ENCODE data around the gene CHAMP1. TPM values are rescaled to one million over a fixed set of nuclear protein-coding genes. Genes with fewer than 3 reads are reported as not detected.
"Not testable (repeated sequence)": the region's sequence is repeated elsewhere in the genome, so short reads cannot be mapped to it uniquely, and the experiment has no call there.

CHAMP1 gene
- total RNA-seq, 1 donor from 2014 or later, result 23.2 TPM

- H3K27ac Mint-ChIP-seq (ENCODE audit: unreplicated experiment), result no peak overlapping the region
- no peak overlapping the region for H3K4me3 Mint-ChIP-seq (ENCODE audit: unreplicated experiment)
- H3K27me3 Mint-ChIP-seq (ENCODE audit: unreplicated experiment), result peaks cover 5% of the 10 kb centered on the region
- H3K9me3 Mint-ChIP-seq (ENCODE audit: unreplicated experiment), result no peaks in the 10 kb centered on the region
- DNase-seq (ENCODE audit: extremely low spot score, unreplicated experiment), result no peak
- H3K4me1 Mint-ChIP-seq (ENCODE audit: unreplicated experiment), result peaks cover 8% of the 10 kb centered on the region
- no peak for TF ChIP-seq CTCF (IDR thresholded peaks at IDR 0.05)
- no peaks in the 10 kb centered on the region for H3K36me3 Mint-ChIP-seq (ENCODE audit: unreplicated experiment)
Observed at GRCh38 chr13:114341003-114341777, 26.9 kb downstream of the CHAMP1 start.

GRCh38 chr13:114347256-114347655 is 33.0 kb downstream of the CHAMP1 start:
- not testable (repeated sequence) for H3K9me3 Mint-ChIP-seq (ENCODE audit: unreplicated experiment); H3K4me3 Mint-ChIP-seq (ENCODE audit: unreplicated experiment); H3K27ac Mint-ChIP-seq (ENCODE audit: unreplicated experiment); H3K36me3 Mint-ChIP-seq (ENCODE audit: unreplicated experiment); H3K4me1 Mint-ChIP-seq (ENCODE audit: unreplicated experiment); DNase-seq (ENCODE audit: extremely low spot score, unreplicated experiment)
- peaks cover 40% of the 10 kb centered on the region for H3K27me3 Mint-ChIP-seq (ENCODE audit: unreplicated experiment)

- peak; percentile 89 for DNase-seq (ENCODE audit: extremely low spot score, unreplicated experiment)
- H3K9me3 Mint-ChIP-seq (ENCODE audit: unreplicated experiment), result not testable (repeated sequence)
Observed at GRCh38 chr13:114352763-114353162, 38.5 kb downstream of the CHAMP1 start.

GRCh38 chr13:114353382-114353781 is 39.1 kb downstream of the CHAMP1 start:
- H3K4me1 Mint-ChIP-seq (ENCODE audit: unreplicated experiment); H3K9me3 Mint-ChIP-seq (ENCODE audit: unreplicated experiment); H3K36me3 Mint-ChIP-seq (ENCODE audit: unreplicated experiment); H3K27ac Mint-ChIP-seq (ENCODE audit: unreplicated experiment); H3K4me3 Mint-ChIP-seq (ENCODE audit: unreplicated experiment); DNase-seq (ENCODE audit: extremely low spot score, unreplicated experiment): not testable (repeated sequence)
- H3K27me3 Mint-ChIP-seq (ENCODE audit: unreplicated experiment), result peaks cover 24% of the 10 kb centered on the region

More at GRCh38 chr13:114352763-114353162, 38.5 kb downstream of the CHAMP1 start:
- H3K4me3 Mint-ChIP-seq (ENCODE audit: unreplicated experiment); H3K4me1 Mint-ChIP-seq (ENCODE audit: unreplicated experiment); H3K27ac Mint-ChIP-seq (ENCODE audit: unreplicated experiment); H3K36me3 Mint-ChIP-seq (ENCODE audit: unreplicated experiment): not testable (repeated sequence)
- H3K27me3 Mint-ChIP-seq (ENCODE audit: unreplicated experiment), result peaks cover 30% of the 10 kb centered on the region
- peak; percentile 49 for TF ChIP-seq CTCF (IDR thresholded peaks at IDR 0.05)

Small RNA genes within 50 kb of the gene (microRNA-seq; reads per million reads assigned to microRNA genes)
- not detected for gene MIR4502 (ENCODE audit: unreplicated experiment)

Other genes with a start within 250 kb of the CHAMP1 start
- gene RASA3, start 181.9 kb upstream of the CHAMP1 start, total RNA-seq, result 44.8 and 45.5 TPM in 2 replicates
- not detected in 2 replicates for gene CFAP97D2, start 135.2 kb upstream of the CHAMP1 start, total RNA-seq
- 72.6 and 73.7 TPM in 2 replicates for gene CDC16, start 79.6 kb upstream of the CHAMP1 start, total RNA-seq
- 55.3 and 63.1 TPM in 2 replicates for gene UPF3A, start 32.9 kb upstream of the CHAMP1 start, total RNA-seq

Data from osteocyte (in vitro differentiated cells).